Parathyroid adenoma (tissue), 2 donors: Measurements from ENCODE around the gene NANP.

Experiments
- H2AFZ ChIP-seq: fragments of 300-600 bp; sonication (generic); one replicate; pipeline ENCODE4 v1.7.0; 2017; ENCODE audit warnings: antibody characterized with exemption, mild to moderate bottlenecking
- H3K27ac ChIP-seq: fragments of 300-600 bp; sonication (generic); one replicate; pipeline ENCODE4 v1.7.0; 2017
- H3K27me3 ChIP-seq: fragments of 300-600 bp; sonication (generic); one replicate; pipeline ENCODE4 v1.7.0; 2017; ENCODE audit warnings: low read length; ENCODE audit not compliant: control insufficient read depth, insufficient read depth
- H3K36me3 ChIP-seq: fragments of 300-600 bp; sonication (generic); one replicate; pipeline ENCODE4 v1.7.0; 2017; ENCODE audit warnings: low read length; ENCODE audit not compliant: control insufficient read depth, insufficient read depth
- H3K4me1 ChIP-seq: fragments of 300-600 bp; sonication (generic); one replicate; pipeline ENCODE4 v1.7.0; 2017; ENCODE audit warnings: control low read depth
- H3K4me2 ChIP-seq: fragments of 300-600 bp; sonication (generic); one replicate; pipeline ENCODE4 v1.7.0; 2017; ENCODE audit warnings: low read length
- H3K4me3 ChIP-seq: fragments of 300-600 bp; sonication (generic); one replicate; pipeline ENCODE4 v1.7.0; 2017; ENCODE audit warnings: low read depth, low read length
- H3K79me2 ChIP-seq: fragments of 300-600 bp; sonication (generic); one replicate; pipeline ENCODE4 v1.7.0; 2017; ENCODE audit warnings: control low read depth
- H3K9ac ChIP-seq: fragments of 300-600 bp; sonication (generic); one replicate; pipeline ENCODE4 v1.7.0; 2017; ENCODE audit warnings: mild to moderate bottlenecking
- H3K9me3 ChIP-seq: fragments of 300-600 bp; sonication (generic); one replicate; pipeline ENCODE4 v1.7.0; 2017; ENCODE audit warnings: low read length; ENCODE audit not compliant: control insufficient read depth
- CTCF ChIP-seq: fragments of 300-600 bp; sonication (generic); IDR thresholded peaks from one replicate; pipeline ENCODE4 v1.7.0; 2017; ENCODE audit warnings: antibody characterized with exemption, mild to moderate bottlenecking
- donor health status: primary hyperparathyroidism.

Gene NANP

GRCh38 chr20:25565578-25566157 lies 58.1 kb downstream of the NANP start:
- Histone ChIP-seq H3K27me3 (no peaks in the 10 kb centered on the region), H3K9me3 (no peaks in the 10 kb centered on the region), H3K4me1 (peaks cover 7% of the 10 kb centered on the region), H3K9ac (no peak overlapping the region), H3K4me3 (no peak overlapping the region), H3K27ac (peak overlapping the region; percentile 21), H3K36me3 (no peaks in the 10 kb centered on the region), H3K79me2 (peaks cover 52% of the 10 kb centered on the region), H3K4me2 (no peak overlapping the region), H2AFZ (no peak overlapping the region)
- no peak for TF ChIP-seq CTCF

GRCh38 chr20:25563876-25564275 lies 59.9 kb downstream of the NANP start:
- Histone ChIP-seq H3K9me3 (no peaks in the 10 kb centered on the region), H3K4me2 (no peak overlapping the region), H3K27ac (no peak overlapping the region), H3K79me2 (peaks cover 45% of the 10 kb centered on the region), H3K4me3 (no peak overlapping the region), H3K36me3 (no peaks in the 10 kb centered on the region), H3K9ac (no peak overlapping the region), H3K4me1 (peaks cover 7% of the 10 kb centered on the region), H3K27me3 (no peaks in the 10 kb centered on the region), H2AFZ (no peak overlapping the region)
- no peak for TF ChIP-seq CTCF

- H3K4me1 ChIP-seq: peaks cover 7% of the 10 kb centered on the region
- H3K9ac ChIP-seq: no peak overlapping the region
- H3K27ac ChIP-seq: no peak overlapping the region
- no peak for TF ChIP-seq CTCF
- no peak overlapping the region for H3K4me3 ChIP-seq
- H3K79me2 ChIP-seq: peaks cover 40% of the 10 kb centered on the region
- no peak overlapping the region for H3K4me2 ChIP-seq
- no peak overlapping the region for H2AFZ ChIP-seq
- H3K9me3 ChIP-seq: no peaks in the 10 kb centered on the region
- H3K36me3 ChIP-seq: no peaks in the 10 kb centered on the region
- H3K27me3 ChIP-seq: no peaks in the 10 kb centered on the region
Observed at GRCh38 chr20:25563362-25563761, 60.5 kb downstream of the NANP start.
